Cardiac muscle cell (in vitro differentiated cells and primary cell): ENCODE measurements around the gene PSKH1. TPM values are rescaled to one million over a fixed set of nuclear protein-coding genes. Genes with fewer than 3 reads are reported as not detected.

Source experiments
- DNase-seq, 2 donors: peaks; one replicate each; pipeline versions ENCODE4 v3.0.0 to v3.0.0-alpha.2; 2010 to 2017; ENCODE audit warnings: low read depth in 1 of 2, low spot score in 1 of 2
- H3K27ac ChIP-seq: fragments of 200-600 bp; sonication (generic); 2 replicates; pipeline ENCODE4 v1.5.1; 2016
- H3K27me3 ChIP-seq: fragments of 200-600 bp; sonication (generic); 2 replicates; pipeline ENCODE4 v1.6.0; 2016; ENCODE audit warnings: control low read depth
- H3K36me3 ChIP-seq: fragments of 200-600 bp; sonication (generic); 2 replicates; pipeline ENCODE4 v1.5.1; 2016; ENCODE audit warnings: control low read depth
- H3K4me1 ChIP-seq: fragments of 200-600 bp; sonication (generic); 2 replicates; pipeline ENCODE4 v1.8.1; 2017; ENCODE audit warnings: low read depth, mild to moderate bottlenecking, mixed run types
- H3K4me3 ChIP-seq: fragments of 200-600 bp; sonication (generic); 2 replicates; pipeline ENCODE4 v1.5.1; 2016; ENCODE audit warnings: mild to moderate bottlenecking
- H3K9me3 ChIP-seq: fragments of 200-600 bp; sonication (generic); 2 replicates; pipeline ENCODE4 v1.5.1; 2017; ENCODE audit warnings: low read depth, mild to moderate bottlenecking, control low read depth
- polyA plus RNA-seq: library from polyadenylated mRNA; unstranded; fragments of >200 nt; fragmentation: Nextera tagmentation; extraction: Ambion mirVana; gene quantifications from 2 replicates; pipeline ENCODE4 v1.2.1, GENCODE V29; 2016
- total RNA-seq: library from RNA; depleted of rRNA; stranded (reverse); fragments of >200 nt; gene quantifications from 2 replicates; pipeline ENCODE4 v1.2.3, GENCODE V29; 2016
- TF ChIP-seq, protein P1 (sequence below): IDR thresholded peaks from 2 replicates; pipeline ENCODE4 v1.5.1; 2012; ENCODE audit warnings: low read depth, mild to moderate bottlenecking, low read length

Gene PSKH1
- total and polyA plus RNA-seq, 2 experiments from 2014 or later, result 31.0 to 48.8 TPM

DNA sequence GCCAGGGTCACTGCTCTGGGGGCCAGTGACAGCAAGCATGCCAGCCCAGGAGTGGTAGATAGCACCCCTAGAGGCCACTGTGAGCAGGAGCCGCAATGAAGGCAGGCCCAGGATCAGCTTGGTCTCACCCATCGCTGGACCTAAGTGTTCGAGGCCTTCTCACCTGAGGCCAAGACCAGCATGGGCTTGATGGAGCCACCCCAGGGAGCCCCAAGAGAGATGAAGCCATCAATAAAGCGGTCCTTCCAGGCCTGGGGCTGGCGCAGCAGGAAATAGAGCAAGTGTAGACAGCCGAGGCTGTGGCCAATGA, 49.1 kb downstream of the PSKH1 start:
- H3K36me3 ChIP-seq, result peaks cover 21% of the 10 kb centered on the region
- no peaks in the 10 kb centered on the region for H3K9me3 ChIP-seq

DNA sequence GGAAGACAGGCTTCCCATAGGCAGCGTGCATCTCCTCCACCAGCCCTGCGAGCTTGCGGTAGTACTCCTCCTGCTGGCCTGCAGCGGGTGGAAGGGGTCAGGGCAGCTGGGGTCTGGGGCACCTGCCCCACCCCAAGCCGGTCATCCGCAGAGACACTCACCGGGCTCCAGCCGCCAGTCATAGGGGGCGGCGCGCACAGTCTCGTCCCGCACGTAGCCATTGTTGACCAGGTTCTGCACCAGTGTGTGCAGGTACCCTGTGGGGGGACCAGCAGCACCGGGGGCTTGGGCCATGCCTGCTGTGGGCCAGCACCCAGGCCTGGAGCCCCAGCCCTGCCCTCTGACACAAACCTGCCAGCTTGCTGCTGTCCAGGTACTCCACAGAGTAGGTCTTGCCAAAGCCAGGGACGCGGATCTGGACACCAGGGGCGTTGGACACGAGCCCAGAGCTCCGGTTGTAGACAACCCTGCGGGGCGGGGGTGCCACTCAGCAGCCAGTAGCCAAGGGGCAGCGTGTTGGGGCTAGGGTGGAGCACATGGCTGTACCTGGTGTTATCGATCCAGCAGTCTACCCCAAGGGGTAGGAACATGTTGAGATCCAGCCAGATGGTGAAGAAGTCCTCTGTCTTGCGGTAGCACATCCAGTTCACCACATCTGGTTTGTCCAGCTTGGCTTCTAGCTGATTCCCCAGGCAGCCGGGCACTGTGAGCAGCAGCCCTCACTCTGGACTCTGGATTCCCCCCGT, 49.6 kb downstream of the PSKH1 start:
- Histone ChIP-seq H3K27ac (no peak overlapping the region), H3K36me3 (peaks cover 26% of the 10 kb centered on the region), H3K4me1 (no peaks in the 10 kb centered on the region), H3K27me3 (no peaks in the 10 kb centered on the region), H3K4me3 (no peak overlapping the region), H3K9me3 (no peaks in the 10 kb centered on the region)
- DNase-seq, result no peak
- TF ChIP-seq, protein P1, sequence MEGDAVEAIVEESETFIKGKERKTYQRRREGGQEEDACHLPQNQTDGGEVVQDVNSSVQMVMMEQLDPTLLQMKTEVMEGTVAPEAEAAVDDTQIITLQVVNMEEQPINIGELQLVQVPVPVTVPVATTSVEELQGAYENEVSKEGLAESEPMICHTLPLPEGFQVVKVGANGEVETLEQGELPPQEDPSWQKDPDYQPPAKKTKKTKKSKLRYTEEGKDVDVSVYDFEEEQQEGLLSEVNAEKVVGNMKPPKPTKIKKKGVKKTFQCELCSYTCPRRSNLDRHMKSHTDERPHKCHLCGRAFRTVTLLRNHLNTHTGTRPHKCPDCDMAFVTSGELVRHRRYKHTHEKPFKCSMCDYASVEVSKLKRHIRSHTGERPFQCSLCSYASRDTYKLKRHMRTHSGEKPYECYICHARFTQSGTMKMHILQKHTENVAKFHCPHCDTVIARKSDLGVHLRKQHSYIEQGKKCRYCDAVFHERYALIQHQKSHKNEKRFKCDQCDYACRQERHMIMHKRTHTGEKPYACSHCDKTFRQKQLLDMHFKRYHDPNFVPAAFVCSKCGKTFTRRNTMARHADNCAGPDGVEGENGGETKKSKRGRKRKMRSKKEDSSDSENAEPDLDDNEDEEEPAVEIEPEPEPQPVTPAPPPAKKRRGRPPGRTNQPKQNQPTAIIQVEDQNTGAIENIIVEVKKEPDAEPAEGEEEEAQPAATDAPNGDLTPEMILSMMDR, result no peak

More for the DNA sequence above, 49.1 kb downstream of the PSKH1 start:
- peak; percentile 40 to 68 for DNase-seq
- Histone ChIP-seq H3K4me3 (no peak overlapping the region), H3K4me1 (no peaks in the 10 kb centered on the region), H3K27me3 (no peaks in the 10 kb centered on the region), H3K27ac (no peak overlapping the region)
- TF ChIP-seq, protein P1, result peak; percentile 72

DNA sequence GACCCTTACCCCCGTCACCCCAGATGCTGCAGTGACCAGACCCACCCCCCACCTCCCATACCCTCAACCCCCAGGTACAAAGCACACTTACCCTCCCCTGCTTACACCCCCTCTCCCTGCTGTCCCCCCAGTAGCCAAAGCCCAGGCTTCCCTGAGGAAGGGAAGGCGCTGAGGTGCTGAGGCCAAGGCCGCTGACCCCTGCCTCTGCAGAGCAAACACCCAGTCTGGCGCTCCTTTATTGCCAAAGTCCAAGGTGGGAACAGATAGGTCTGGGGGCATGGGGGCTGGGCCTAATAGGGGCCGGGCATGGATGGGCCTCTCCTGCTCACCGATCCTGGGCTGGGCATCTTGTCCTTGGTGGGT, 50.2 kb downstream of the PSKH1 start:
- Histone ChIP-seq H3K9me3 (no peaks in the 10 kb centered on the region), H3K36me3 (peaks cover 26% of the 10 kb centered on the region)
- TF ChIP-seq, protein P1, result no peak

DNA sequence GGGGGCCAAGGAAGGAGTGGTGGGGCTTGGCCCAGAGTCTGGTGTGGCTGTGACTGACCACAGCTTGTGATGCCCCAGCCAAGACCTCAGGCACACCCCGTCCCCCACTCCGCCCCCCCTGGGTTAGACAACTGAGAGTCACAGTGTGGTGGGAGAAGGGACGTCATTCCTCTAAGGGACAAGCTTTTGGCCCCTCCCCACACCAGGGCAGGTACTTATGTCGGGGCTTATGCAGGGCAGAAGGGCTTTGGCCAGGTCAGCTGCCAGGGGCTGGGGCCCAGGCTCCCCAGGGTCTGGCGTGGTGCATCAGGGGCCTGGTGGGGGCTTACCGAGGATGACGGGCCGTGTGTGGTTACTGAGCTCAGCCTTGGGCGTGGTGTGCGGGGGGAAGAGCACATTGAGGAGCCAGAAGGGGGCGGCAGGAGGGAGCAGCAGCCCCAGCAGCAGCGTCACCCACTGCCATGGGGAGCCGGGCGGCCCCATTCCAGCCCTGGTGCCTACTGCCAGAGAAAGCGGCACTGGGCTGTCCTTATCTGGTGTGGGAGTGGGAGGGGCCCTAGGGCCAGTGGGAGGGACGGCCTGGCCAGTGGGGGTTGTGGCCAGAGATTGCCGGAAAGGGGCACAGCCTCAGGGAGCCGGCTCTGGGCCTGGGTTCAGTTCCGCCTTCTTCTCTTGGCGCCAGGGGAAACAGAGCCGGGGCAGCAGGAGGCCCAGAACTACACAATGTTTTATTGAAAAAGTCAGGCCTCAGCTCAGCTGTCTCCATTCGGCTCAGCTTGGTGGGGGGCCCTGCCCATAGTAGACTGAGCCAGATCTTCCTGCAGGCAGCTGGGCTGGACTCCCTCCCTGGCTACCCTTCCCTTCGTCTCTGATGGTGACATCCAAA, 50.8 kb downstream of the PSKH1 start, which contains the start of gene LCAT:
Gene LCAT (minus strand): TSS at position 502 of the 886 bp plus-strand sequence. CDS start 19 bp downstream, at position 483.
- Histone ChIP-seq H3K36me3 (peaks cover 30% of the 10 kb centered on the region), H3K9me3 (no peaks in the 10 kb centered on the region), H3K4me3 (no peak within 1 kb of the TSS), H3K4me1 (no peaks in the 10 kb centered on the region), H3K27me3 (no peaks in the 10 kb centered on the region), H3K27ac (no peak within 1 kb of the TSS)
- DNase-seq, result peak in 1 of 2 donors; percentile 67
- TF ChIP-seq, protein P1, result no peak

More for the DNA sequence above, 50.2 kb downstream of the PSKH1 start:
- no peaks in the 10 kb centered on the region for H3K4me1 ChIP-seq
- no peak for DNase-seq
- no peak overlapping the region for H3K27ac ChIP-seq
- no peak overlapping the region for H3K4me3 ChIP-seq
- no peaks in the 10 kb centered on the region for H3K27me3 ChIP-seq

DNA sequence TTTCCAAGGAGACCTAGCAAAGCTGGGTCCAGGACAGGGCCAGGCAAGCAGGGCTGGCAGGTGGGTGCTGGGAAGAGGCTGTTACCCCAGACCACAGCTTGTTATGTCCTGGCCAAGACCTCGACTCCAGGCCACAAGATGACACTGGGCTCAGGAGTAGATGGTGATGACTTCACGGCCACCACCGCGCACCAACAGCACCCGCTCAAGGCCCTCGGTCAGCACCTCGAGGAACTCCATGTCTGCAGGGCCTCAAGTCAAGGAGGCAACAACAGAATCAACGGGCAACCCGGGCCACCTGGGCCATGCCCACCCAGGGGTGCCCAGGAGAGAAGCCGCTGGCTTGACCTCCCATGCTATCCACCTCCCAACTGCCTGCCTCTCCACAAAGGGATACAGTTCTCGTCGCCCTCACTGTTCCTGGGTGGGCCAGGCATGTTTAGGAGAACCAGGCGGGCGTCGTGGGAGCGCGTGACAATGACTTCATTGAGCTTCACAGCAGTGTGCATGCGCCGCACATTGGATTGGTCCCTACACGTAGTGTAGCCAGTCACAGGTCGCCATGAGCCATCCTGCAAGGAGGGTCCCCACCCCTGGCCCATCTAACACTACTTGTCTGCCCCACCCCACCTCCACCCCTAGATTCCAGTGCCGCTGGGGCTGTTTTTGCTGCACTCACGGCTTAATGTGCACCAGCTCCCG, 51.8 kb downstream of the PSKH1 start:
- no peaks in the 10 kb centered on the region for H3K9me3 ChIP-seq
- DNase-seq, result no peak
- no peaks in the 10 kb centered on the region for H3K4me1 ChIP-seq
- H3K27me3 ChIP-seq, result no peaks in the 10 kb centered on the region
- TF ChIP-seq, protein P1, result no peak
- no peak overlapping the region for H3K4me3 ChIP-seq
- H3K36me3 ChIP-seq, result peaks cover 30% of the 10 kb centered on the region
- H3K27ac ChIP-seq, result no peak overlapping the region
